HepG2 (cell line): ENCODE data around the gene GNAI2. TPM values are rescaled to one million over a fixed set of nuclear protein-coding genes. Genes with fewer than 3 reads are reported as not detected.
A peak's percentile ranks its signal among the peaks of the same experiment; 100 is the strongest.

ENCODE experiments used
- BCLAF1 ChIP-seq: fragments of 450-650 bp; IDR thresholded peaks from 2 replicates; pipeline ENCODE4 v1.6.1; 2017; ENCODE audit warnings: mild to moderate bottlenecking
- ELF3 ChIP-seq: IDR thresholded peaks from 2 replicates; pipeline ENCODE4 v1.6.1; 2016; ENCODE audit warnings: missing genetic modification reagents, missing compliant biosample characterization
- HMGA1 ChIP-seq: sonication (generic); formaldehyde crosslinking; conservative IDR thresholded peaks from 2 replicates; pipeline ENCODE4 v1.4.0; 2020; ENCODE audit warnings: missing genetic modification reagents
- IKZF1 ChIP-seq: fragments of 450-650 bp; IDR thresholded peaks from 2 replicates; pipeline ENCODE4 v1.7.1; 2016
- IRX3 ChIP-seq: sonication (generic); formaldehyde crosslinking; IDR thresholded peaks from 2 replicates; pipeline ENCODE4 v1.8.1; 2023; ENCODE audit warnings: mild to moderate bottlenecking, low read depth, missing genetic modification reagents, borderline replicate concordance
- JUND ChIP-seq: sonication (generic); formaldehyde crosslinking; IDR thresholded peaks from 2 replicates; pipeline ENCODE4 v1.8.0; 2022; ENCODE audit warnings: mild to moderate bottlenecking, missing genetic modification reagents
- MAFF ChIP-seq: IDR thresholded peaks from 2 replicates; pipeline ENCODE4 v1.6.1; 2011; ENCODE audit warnings: low read depth, low read length, improper control_type of control experiment
- MYNN ChIP-seq: sonication (generic); formaldehyde crosslinking; IDR thresholded peaks from 2 replicates; pipeline ENCODE4 v1.4.0; 2020; ENCODE audit warnings: mild to moderate bottlenecking, low read depth, missing genetic modification reagents
- PHF5A ChIP-seq: IDR thresholded peaks from one replicate; pipeline ENCODE4 v1.6.1; 2018; ENCODE audit warnings: low read depth, missing genetic modification reagents; ENCODE audit not compliant: unreplicated experiment
- RBFOX2 ChIP-seq: fragments of 200-400 bp; formaldehyde crosslinking; IDR thresholded peaks from 2 replicates; pipeline ENCODE4 v1.6.1; 2017; ENCODE audit warnings: low read depth, mild to moderate bottlenecking, low read length
- SP1 ChIP-seq, 2 experiments: fragments of 450-650 bp in 1 of 2; sonication (generic) in 1 of 2; formaldehyde crosslinking in 1 of 2; IDR thresholded peaks; 2 replicates each; pipeline versions ENCODE4 v1.4.0 to v1.6.1; 2016 to 2020; ENCODE audit warnings: missing genetic modification reagents in 1 of 2
- ZIK1 ChIP-seq: sonication (generic); formaldehyde crosslinking; IDR thresholded peaks from 2 replicates; pipeline ENCODE4 v1.5.0; 2020; ENCODE audit warnings: mild to moderate bottlenecking, low read depth, missing genetic modification reagents, borderline replicate concordance
- ZKSCAN1 ChIP-seq: fragments of 150-350 bp; IDR thresholded peaks from 2 replicates; pipeline ENCODE4 v1.6.1; 2014; ENCODE audit warnings: low read length
- ZNF280D ChIP-seq: sonication (generic); formaldehyde crosslinking; IDR thresholded peaks from 2 replicates; pipeline ENCODE4 v1.5.1; 2020; ENCODE audit warnings: mild to moderate bottlenecking, missing genetic modification reagents
- ZNF672 ChIP-seq: sonication (generic); formaldehyde crosslinking; IDR thresholded peaks from 2 replicates; pipeline ENCODE4 v1.8.1; 2022; ENCODE audit warnings: missing genetic modification reagents
- ZNF792 ChIP-seq: IDR thresholded peaks from 2 replicates; pipeline ENCODE4 v1.6.1; 2016
- ZNF878 ChIP-seq: sonication (generic); formaldehyde crosslinking; IDR thresholded peaks from 2 replicates; pipeline ENCODE4 v1.8.1; 2023; ENCODE audit warnings: mild to moderate bottlenecking, missing genetic modification reagents, moderate library complexity
- polyA plus RNA-seq, 8 experiments: library from polyadenylated mRNA; depleted of rRNA in 3 of 8; stranded (reverse) in 7 of 8; unstranded in 1 of 8; fragments of >200 nt; fragmentation: Illumina TruSeq in 4 of 8; extraction: Trizol in 4 of 8; gene quantifications; 2 replicates each; pipeline versions ENCODE4 v1.2.1 to v1.2.3, GENCODE V29; 2011 to 2016; ENCODE audit warnings: low read depth in 4 of 8, missing spikeins in 1 of 8, mixed read lengths in 1 of 8; ENCODE audit not compliant: insufficient read depth in 1 of 8
- total RNA-seq, 5 experiments: library from RNA; depleted of rRNA; stranded (reverse); fragments of >200 nt; fragmentation: Illumina TruSeq; extraction: Trizol; gene quantifications; 2 replicates each; pipeline ENCODE4 v1.2.3, GENCODE V29; 2016; ENCODE audit warnings: low read depth in 1 of 5
- TF ChIP-seq, protein P1 (sequence below): sonication (generic); formaldehyde crosslinking; conservative IDR thresholded peaks from 2 replicates; pipeline ENCODE4 v1.8.0; 2022; ENCODE audit warnings: low read depth, missing genetic modification reagents
- TF ChIP-seq, protein P2 (sequence below): sonication (generic); formaldehyde crosslinking; IDR thresholded peaks from 2 replicates; pipeline ENCODE4 v1.5.0; 2020; ENCODE audit warnings: missing genetic modification reagents, mild to moderate bottlenecking, borderline replicate concordance
- TF ChIP-seq, protein P3 (sequence below): sonication (generic); formaldehyde crosslinking; IDR thresholded peaks from 2 replicates; pipeline ENCODE4 v1.8.0; 2022; ENCODE audit warnings: missing genetic modification reagents, low read depth, mild to moderate bottlenecking, borderline replicate concordance

GNAI2 gene
- total and polyA plus RNA-seq, 2 of the 13 experiments (the other 11 are each of a cell fraction or from before 2014, with no cell fraction given), result 51.1 to 66.2 TPM

DNA sequence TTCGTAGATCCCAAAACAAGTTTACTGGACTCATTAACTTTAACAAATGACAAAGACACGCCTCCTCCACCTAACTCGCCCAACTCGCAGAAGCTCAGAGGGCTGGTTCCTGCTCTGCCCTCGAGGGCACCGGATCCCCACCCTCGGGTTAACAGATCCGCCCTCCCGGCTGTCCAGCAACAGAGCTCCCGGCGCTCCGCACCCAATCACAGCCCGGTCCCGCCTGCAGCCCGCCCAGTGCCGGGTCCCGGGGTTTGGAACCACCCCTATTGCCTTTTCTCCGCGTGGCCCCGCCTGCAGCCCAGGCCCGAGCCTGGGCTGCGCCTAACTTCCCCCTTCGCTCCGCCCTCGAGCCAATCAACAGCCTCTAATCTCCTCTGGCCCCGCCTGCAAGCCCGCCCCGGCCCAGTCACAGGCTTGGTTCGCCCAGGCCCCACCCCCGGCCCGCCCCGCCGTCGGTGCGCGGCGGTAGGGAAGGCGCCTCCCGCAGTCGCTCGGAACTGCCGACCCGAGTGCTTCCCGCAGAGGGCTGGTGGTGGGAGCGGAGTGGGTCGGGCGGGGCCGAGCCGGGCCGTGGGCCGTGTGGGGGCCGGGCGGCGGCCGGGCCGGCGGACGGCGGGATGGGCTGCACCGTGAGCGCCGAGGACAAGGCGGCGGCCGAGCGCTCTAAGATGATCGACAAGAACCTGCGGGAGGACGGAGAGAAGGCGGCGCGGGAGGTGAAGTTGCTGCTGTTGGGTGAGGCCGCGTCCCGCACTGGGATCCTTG, at the start of gene GNAI2 (continued):
- TF ChIP-seq SP1 (IDR thresholded peaks at IDR 0.05) (no peak), SP1 (CRISPR knock-in tag; IDR thresholded peaks at IDR 0.05) (peak; percentile 73), ZNF672 (CRISPR knock-in tag) (no peak), PHF5A (CRISPR knock-in tag) (no peak), ZKSCAN1 (no peak), IRX3 (CRISPR knock-in tag) (peak; percentile 33; the same call in 1 of the 2 replicates), RBFOX2 (peak; percentile 86), MAFF (no peak), IKZF1 (no peak), ZNF280D (CRISPR knock-in tag) (no peak), JUND (CRISPR knock-in tag) (no peak), ZNF878 (CRISPR knock-in tag) (no peak), HMGA1 (no peak), ZIK1 (0 out of 2 replicates have a peak, but pooled peaks have one; percentile 59), BCLAF1 (no peak), ELF3 (CRISPR knock-in tag) (peak; percentile 60), MYNN (no peak), ZNF792 (no peak)
- TF ChIP-seq, protein P1, sequence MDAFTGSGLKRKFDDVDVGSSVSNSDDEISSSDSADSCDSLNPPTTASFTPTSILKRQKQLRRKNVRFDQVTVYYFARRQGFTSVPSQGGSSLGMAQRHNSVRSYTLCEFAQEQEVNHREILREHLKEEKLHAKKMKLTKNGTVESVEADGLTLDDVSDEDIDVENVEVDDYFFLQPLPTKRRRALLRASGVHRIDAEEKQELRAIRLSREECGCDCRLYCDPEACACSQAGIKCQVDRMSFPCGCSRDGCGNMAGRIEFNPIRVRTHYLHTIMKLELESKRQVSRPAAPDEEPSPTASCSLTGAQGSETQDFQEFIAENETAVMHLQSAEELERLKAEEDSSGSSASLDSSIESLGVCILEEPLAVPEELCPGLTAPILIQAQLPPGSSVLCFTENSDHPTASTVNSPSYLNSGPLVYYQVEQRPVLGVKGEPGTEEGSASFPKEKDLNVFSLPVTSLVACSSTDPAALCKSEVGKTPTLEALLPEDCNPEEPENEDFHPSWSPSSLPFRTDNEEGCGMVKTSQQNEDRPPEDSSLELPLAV (CRISPR knock-in tag), result no peak
- TF ChIP-seq, protein P2, sequence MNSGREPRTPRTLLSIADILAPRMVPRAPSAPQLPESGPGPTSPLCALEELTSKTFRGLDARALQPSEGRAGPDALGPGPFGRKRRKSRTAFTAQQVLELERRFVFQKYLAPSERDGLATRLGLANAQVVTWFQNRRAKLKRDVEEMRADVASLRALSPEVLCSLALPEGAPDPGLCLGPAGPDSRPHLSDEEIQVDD (CRISPR knock-in tag), result no peak
- TF ChIP-seq, protein P3, sequence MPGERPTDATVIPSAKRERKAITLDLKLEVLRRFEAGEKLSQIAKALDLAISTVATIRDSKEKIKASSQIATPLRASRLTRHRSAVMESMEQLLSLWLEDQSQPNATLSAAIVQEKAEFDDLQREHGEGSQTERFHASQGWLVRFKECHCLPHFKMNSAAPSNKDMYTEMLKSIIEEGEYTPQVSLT (CRISPR knock-in tag), result no peak
